Prostate gland (tissue), 2 donors: ENCODE data around the gene DLG2.

ENCODE experiments used
- POLR2A ChIP-seq: fragments of 450-650 bp; IDR thresholded peaks from one replicate; pipeline ENCODE4 v1.6.1; 2016; ENCODE audit warnings: antibody characterized with exemption, mild to moderate bottlenecking
- TF ChIP-seq, protein P1 (sequence below), 4 experiments: fragments of 200-600 bp in 2 of 4; fragments of 450-650 bp in 2 of 4; sonication (generic) in 2 of 4; IDR thresholded peaks; 1 replicate in 3 of 4; 2 replicates in 1 of 4; pipeline ENCODE4 v1.5.1; 2016 to 2019; ENCODE audit warnings: antibody characterized with exemption in 4 of 4, mild to moderate bottlenecking in 2 of 4, moderate library complexity in 2 of 4

GRCh38 chr11:84594602-84595001 lies 1032.5 kb downstream of the DLG2 start:
- TF ChIP-seq, protein P1, sequence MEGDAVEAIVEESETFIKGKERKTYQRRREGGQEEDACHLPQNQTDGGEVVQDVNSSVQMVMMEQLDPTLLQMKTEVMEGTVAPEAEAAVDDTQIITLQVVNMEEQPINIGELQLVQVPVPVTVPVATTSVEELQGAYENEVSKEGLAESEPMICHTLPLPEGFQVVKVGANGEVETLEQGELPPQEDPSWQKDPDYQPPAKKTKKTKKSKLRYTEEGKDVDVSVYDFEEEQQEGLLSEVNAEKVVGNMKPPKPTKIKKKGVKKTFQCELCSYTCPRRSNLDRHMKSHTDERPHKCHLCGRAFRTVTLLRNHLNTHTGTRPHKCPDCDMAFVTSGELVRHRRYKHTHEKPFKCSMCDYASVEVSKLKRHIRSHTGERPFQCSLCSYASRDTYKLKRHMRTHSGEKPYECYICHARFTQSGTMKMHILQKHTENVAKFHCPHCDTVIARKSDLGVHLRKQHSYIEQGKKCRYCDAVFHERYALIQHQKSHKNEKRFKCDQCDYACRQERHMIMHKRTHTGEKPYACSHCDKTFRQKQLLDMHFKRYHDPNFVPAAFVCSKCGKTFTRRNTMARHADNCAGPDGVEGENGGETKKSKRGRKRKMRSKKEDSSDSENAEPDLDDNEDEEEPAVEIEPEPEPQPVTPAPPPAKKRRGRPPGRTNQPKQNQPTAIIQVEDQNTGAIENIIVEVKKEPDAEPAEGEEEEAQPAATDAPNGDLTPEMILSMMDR (IDR thresholded peaks at IDR 0.05), result no peak
- no peak for TF ChIP-seq POLR2A
